B cell (primary cell): ENCODE data around the gene RGS7.

Experiments used
- CTCF ChIP-seq: fragments of 200-600 bp; IDR thresholded peaks from one replicate; pipeline ENCODE4 v1.8.0; 2022; ENCODE audit warnings: antibody characterized with exemption, mild to moderate bottlenecking
- EZH2 ChIP-seq: IDR thresholded peaks from 2 replicates; pipeline ENCODE4 v1.6.1; 2012; ENCODE audit warnings: borderline replicate concordance, low read depth, mild to moderate bottlenecking, moderate library complexity, low read length; ENCODE audit not compliant: insufficient read depth, poor library complexity, severe bottlenecking

DNA sequence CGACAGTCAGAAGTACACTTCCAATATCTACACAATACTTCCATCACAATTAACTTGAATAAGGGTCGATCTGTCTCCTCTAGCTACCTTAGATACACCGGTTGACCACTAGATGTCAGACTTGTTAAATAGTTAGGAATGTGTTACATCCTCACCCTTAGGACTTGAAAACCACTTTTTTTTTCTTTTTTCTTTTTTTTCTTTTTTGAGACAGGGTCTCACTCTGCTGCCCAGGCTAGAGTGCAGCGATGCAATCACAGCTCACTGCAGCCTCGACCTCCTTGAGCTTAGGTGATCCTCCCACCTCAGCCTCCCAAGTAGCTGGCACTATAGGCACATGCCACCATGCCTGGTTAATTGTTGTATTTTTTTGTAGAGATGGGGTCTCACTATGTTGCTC is 624.6 kb downstream of the RGS7 start:
- TF ChIP-seq CTCF, result peak; percentile 62
- no peak for TF ChIP-seq EZH2
